PC-9 (cell line): Measurements from ENCODE around the gene SUOX.

Source experiments
- CTCF ChIP-seq: fragments of 200-600 bp; sonication (generic); conservative IDR thresholded peaks from 2 replicates; pipeline ENCODE4 v1.6.1; 2017; ENCODE audit warnings: mixed run types, antibody characterized with exemption, mild to moderate bottlenecking, moderate library complexity
- EZH2 ChIP-seq: fragments of 200-600 bp; sonication (generic); IDR thresholded peaks from 2 replicates; pipeline ENCODE4 v1.8.0; 2017; ENCODE audit warnings: antibody characterized with exemption, low read depth

- TF ChIP-seq CTCF (no peak), EZH2 (no peak)
Observed at GRCh38 chr12:56004211-56004610, 7.1 kb downstream of the SUOX start.
